CD4-positive, alpha-beta T cell treated with Interleukin-4 for 4 hours (primary cell): Measurements from ENCODE around the gene DNM1.

ENCODE experiments used
- DNase-seq: peaks from one replicate; pipeline ENCODE4 v3.0.0-alpha.2; 2020

DNM1 gene

GRCh38 chr9:128203024-128203706 lies at the start of gene DNM1:
DNM1 (plus strand) TSS chr9:128203379; CDS start chr9:128203471, 92 bp downstream.
- peak; percentile 55 for DNase-seq

- no peak for DNase-seq
Measured at GRCh38 chr9:128153947-128154695, 49.1 kb upstream of the DNM1 start.

- DNase-seq = no peak
Measured at GRCh38 chr9:128155736-128156500, 47.3 kb upstream of the DNM1 start.

- peak; percentile 60 for DNase-seq
Measured at GRCh38 chr9:128159522-128159783, 43.7 kb upstream of the DNM1 start.

GRCh38 chr9:128159784-128160602 lies 43.2 kb upstream of the DNM1 start, which contains the start of gene BBLN:
BBLN (plus strand) TSS chr9:128160265; CDS start chr9:128160408, 143 bp downstream.
- peak; percentile 89 for DNase-seq

GRCh38 chr9:128160603-128160987 lies 42.6 kb upstream of the DNM1 start:
- DNase-seq = peak; percentile 11

- DNase-seq = no peak
Measured at GRCh38 chr9:128161215-128161902, 41.8 kb upstream of the DNM1 start.

GRCh38 chr9:128162215-128163026 lies 40.8 kb upstream of the DNM1 start:
- no peak for DNase-seq

- no peak for DNase-seq
Measured at GRCh38 chr9:128163027-128163515, 40.1 kb upstream of the DNM1 start.

- DNase-seq = no peak
Measured at GRCh38 chr9:128163523-128164306, 39.5 kb upstream of the DNM1 start.

GRCh38 chr9:128164307-128164885 lies 38.8 kb upstream of the DNM1 start:
- no peak for DNase-seq

- no peak for DNase-seq
Measured at GRCh38 chr9:128166169-128166568, 37.0 kb upstream of the DNM1 start.

- no peak for DNase-seq
Measured at GRCh38 chr9:128167209-128167608, 36.0 kb upstream of the DNM1 start.

GRCh38 chr9:128168731-128169308 lies 34.4 kb upstream of the DNM1 start:
- no peak for DNase-seq

- no peak for DNase-seq
Measured at GRCh38 chr9:128169492-128169891, 33.7 kb upstream of the DNM1 start.

- no peak for DNase-seq
Measured at GRCh38 chr9:128169925-128170324, 33.3 kb upstream of the DNM1 start.

GRCh38 chr9:128174062-128174461 lies 29.1 kb upstream of the DNM1 start:
- DNase-seq = no peak

GRCh38 chr9:128175102-128175563 lies 28.0 kb upstream of the DNM1 start:
- DNase-seq = no peak

GRCh38 chr9:128175726-128176125 lies 27.5 kb upstream of the DNM1 start:
- no peak for DNase-seq
